ENCODE measurements around the gene AFF1.

Gene AFF1

GRCh38 chr4:87092389-87093141 lies 157.8 kb downstream of the AFF1 start:
- DNase-seq = no peak

- DNase-seq = no peak
Measured at GRCh38 chr4:87093443-87094123, 158.8 kb downstream of the AFF1 start.

GRCh38 chr4:87097075-87097474 lies 162.3 kb downstream of the AFF1 start:
- DNase-seq = no peak

- DNase-seq = no peak
Measured at GRCh38 chr4:87100168-87100567, 165.4 kb downstream of the AFF1 start.

- no peak for DNase-seq
Measured at GRCh38 chr4:87101543-87102199, 166.9 kb downstream of the AFF1 start.

- DNase-seq = no peak
Measured at GRCh38 chr4:87103086-87103485, 168.3 kb downstream of the AFF1 start.

GRCh38 chr4:87103691-87104187 lies 168.9 kb downstream of the AFF1 start:
- DNase-seq = no peak

GRCh38 chr4:87105101-87105845 lies 170.5 kb downstream of the AFF1 start:
- DNase-seq = no peak

- DNase-seq = no peak
Measured at GRCh38 chr4:87108142-87108546, 173.3 kb downstream of the AFF1 start.

GRCh38 chr4:87109121-87109520 lies 174.3 kb downstream of the AFF1 start:
- no peak for DNase-seq

- no peak for DNase-seq
Measured at GRCh38 chr4:87109945-87110344, 175.1 kb downstream of the AFF1 start.

GRCh38 chr4:87112063-87112462 lies 177.3 kb downstream of the AFF1 start:
- DNase-seq = no peak

GRCh38 chr4:87114245-87115062 lies 179.6 kb downstream of the AFF1 start:
- DNase-seq = no peak

GRCh38 chr4:87116231-87116630 lies 181.4 kb downstream of the AFF1 start:
- no peak for DNase-seq

- no peak for DNase-seq
Measured at GRCh38 chr4:87117051-87117731, 182.4 kb downstream of the AFF1 start.

- no peak for DNase-seq
Measured at GRCh38 chr4:87117732-87118075, 182.9 kb downstream of the AFF1 start.

- no peak for DNase-seq
Measured at GRCh38 chr4:87118421-87118820, 183.6 kb downstream of the AFF1 start.

- no peak for DNase-seq
Measured at GRCh38 chr4:87118826-87119225, 184.0 kb downstream of the AFF1 start.

GRCh38 chr4:87120010-87120409 lies 185.2 kb downstream of the AFF1 start:
- DNase-seq = no peak

- no peak for DNase-seq
Measured at GRCh38 chr4:87120411-87121162, 185.8 kb downstream of the AFF1 start.
